Activated CD4-positive, alpha-beta T cell treated with anti-CD3 and anti-CD28 coated beads, Interleukin-2, amount 50 U/mL, for 24 hours (primary cell): ENCODE measurements around the gene TMEM256.
"Not testable (repeated sequence)": the region's sequence is repeated elsewhere in the genome, so short reads cannot be mapped to it uniquely, and the experiment has no call there.

Source experiments
- DNase-seq, 2 donors: peaks; one replicate each; pipeline ENCODE4 v3.0.0-alpha.2; 2020; ENCODE audit warnings: low read depth in 1 of 2, low spot score in 1 of 2

TMEM256 gene

DNA sequence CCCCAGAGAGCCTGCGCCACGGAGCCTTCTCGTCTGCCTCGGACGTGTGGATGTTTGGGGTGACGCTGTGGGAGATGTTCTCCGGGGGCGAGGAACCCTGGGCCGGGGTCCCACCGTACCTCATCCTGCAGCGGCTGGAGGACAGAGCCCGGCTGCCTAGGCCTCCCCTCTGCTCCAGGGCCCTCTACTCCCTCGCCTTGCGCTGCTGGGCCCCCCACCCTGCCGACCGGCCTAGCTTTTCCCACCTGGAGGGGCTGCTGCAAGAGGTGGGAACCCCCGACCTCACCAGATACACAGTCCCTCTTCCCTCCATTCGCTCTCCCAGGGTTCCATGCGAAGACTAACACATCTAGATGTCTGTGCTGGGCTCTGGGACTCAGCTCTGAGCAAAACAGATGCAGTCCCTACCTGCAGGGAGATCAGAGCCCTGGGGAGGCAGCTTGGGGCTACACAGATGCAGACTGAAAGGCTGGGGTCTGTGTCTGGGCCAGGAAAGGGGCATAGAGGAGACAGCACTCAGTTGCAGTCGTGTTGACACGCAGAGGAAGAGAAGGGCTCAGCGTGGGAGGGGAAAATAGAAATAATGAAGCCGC lies 19.3 kb downstream of the TMEM256 start:
- no peak for DNase-seq

DNA sequence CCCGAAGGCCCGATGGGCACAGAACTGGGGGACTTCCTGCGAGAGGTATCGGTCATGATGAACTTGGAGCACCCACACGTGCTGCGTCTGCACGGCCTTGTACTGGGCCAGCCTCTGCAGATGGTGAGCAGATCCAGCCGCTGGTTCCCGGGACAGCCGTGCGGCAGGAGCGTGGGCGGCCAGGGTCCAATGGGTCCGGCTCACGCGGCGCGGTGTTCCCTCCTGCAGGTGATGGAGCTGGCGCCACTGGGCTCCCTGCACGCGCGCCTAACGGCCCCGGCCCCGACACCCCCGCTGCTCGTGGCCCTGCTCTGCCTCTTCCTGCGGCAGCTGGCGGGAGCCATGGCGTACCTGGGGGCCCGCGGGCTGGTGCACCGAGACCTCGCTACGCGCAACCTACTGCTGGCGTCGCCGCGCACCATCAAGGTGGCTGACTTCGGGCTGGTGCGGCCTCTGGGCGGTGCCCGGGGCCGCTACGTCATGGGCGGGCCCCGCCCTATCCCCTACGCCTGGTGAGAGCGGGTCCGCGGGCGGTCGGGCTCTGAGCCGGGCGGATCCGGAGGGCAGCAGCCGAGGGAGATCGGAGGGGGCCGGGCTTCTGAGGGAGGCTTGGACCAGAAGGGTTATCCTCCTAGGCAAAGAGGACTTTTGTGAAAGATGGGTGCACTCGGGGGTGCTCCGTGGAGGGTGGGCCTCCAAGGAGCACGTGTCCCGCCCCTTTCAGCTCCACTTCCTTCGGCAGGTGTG lies 20.0 kb downstream of the TMEM256 start:
- peak; percentile 51 to 59 for DNase-seq

DNA sequence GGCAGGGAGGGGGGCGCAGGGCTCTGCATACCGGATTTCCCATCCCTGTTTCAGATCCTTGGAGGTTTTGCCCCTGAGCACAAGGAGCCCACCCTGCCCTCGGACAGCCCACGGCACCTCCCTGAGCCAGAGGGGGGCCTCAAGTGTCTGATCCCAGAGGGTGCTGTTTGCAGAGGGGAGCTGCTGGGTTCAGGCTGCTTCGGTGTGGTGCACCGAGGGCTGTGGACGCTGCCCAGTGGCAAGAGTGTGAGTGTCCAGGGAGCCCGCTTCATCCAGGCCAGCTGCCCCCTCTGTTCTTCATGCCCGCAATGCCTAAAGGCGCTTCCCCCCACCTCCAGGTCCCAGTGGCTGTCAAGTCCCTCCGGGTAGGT lies 20.5 kb downstream of the TMEM256 start:
- no peak for DNase-seq

DNA sequence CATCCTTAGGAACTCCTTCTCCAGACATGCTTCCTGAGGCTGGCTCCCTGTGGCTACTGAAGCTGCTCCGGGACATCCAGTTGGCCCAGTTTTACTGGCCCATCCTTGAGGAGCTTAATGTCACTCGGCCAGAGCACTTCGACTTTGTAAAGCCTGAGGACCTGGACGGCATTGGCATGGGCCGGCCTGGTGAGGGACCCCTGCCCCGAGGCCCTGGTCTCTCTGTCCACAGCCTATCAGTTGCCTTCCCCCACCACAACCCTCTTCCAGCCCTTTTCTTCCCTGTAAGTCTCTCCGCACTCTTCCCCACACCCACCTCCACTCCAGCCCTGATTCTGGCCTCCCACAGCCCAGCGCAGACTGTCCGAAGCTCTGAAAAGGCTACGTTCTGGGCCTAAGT lies 21.0 kb downstream of the TMEM256 start:
- DNase-seq = no peak

DNA sequence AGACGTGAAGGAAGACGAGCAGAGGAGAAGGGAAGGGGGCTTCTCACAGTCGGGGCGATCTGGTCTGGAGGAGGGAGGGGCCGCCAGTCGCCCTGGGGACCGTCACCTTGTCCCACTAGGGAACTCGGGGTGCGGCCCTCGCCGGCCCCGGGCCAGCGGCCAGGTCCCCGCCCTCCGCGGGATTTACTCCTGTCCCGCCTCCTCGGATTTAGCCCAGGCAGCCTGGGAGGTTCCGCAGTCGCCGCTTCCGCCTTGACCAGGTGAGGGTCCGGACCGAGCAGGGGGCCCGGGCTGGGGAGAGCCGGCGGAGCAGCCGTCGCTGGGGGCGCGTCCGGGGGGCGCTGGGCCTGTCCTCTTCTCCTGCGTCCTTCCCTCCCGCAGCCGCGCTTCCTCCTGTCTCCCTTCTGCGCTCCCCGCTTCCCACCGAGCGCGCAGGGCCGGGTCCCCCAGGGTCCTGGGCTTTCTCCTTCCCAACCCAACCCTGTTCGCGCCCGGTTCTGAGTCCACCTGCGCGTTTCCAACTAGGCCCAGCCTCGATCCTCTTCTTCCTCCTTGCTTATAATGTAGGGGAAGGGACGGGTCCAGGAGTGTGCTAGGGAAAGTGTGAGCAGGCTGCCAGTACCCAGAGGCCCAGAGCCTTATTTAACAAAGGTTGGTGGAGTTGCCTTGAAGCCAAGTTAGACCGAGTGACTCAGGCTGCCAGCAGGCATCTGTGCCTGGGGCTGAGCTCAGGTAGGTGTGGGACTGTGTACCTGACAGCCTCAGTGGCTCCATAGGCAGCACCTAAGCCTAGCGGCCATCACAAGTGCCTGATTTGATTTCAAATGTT lies 22.8 kb downstream of the TMEM256 start, which contains the start of gene TNK1:
TSS of gene TNK1 (plus strand) at position 235 of the 829 bp plus-strand sequence. CDS start 1,838 bp downstream, outside the sequence.
- DNase-seq = no peak

DNA sequence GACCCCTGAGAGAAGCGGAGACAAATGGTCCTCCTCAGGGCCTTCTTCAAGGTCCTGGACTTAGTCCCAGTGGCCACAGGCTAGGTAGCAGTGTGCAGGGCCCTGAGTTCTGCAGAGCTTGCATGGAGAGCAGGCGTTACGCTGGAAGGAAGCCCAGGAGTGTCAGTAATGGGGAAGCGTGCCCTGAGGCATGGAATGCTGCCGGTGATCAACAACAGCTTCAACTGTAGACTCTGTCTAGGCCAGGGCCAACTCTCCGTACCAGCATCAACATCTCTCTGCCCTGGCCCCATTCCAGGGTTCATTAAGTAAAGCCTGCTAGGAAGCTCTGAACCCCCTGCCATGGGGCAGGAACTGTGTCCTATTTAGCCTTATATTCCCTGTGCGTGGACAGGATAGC lies 23.6 kb downstream of the TMEM256 start:
- no peak for DNase-seq

DNA sequence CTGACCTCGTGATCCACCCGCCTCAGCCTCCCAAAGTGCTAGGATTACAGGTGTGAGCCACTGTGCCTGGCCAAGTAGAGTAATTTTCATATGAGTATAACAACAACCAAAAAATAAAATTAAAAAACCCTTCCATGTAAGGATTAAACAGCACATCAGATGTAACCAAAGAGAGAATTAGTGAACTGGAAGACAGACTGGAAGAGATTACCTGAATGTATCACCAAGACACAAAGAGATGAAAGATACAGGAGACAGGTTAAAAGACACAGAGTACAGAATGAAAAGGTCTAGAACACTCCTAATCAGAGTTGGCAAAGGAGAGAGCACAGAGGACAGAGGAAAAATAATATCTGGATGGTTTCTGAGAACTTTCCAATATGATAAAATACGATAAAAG lies 24.8 kb downstream of the TMEM256 start:
- no peak for DNase-seq

DNA sequence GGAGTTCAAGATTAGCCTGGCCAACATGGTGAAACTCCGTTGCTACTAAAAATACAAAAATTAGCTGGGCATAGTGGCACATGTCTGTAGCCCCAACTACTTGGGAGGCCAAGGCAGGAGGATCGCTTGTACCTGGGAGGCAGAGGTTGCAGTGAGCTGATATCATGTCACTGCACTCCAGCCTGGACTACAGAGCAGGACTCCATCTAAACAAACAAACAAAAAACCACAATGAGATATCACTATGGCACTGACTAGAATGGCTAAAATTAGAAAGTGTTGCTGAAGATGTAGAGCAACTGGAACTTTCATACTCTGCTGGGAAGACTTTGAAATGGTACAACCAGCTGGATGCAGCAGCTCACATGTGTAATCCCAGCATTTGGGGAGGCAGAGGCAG lies 29.5 kb downstream of the TMEM256 start:
- DNase-seq = no peak

DNA sequence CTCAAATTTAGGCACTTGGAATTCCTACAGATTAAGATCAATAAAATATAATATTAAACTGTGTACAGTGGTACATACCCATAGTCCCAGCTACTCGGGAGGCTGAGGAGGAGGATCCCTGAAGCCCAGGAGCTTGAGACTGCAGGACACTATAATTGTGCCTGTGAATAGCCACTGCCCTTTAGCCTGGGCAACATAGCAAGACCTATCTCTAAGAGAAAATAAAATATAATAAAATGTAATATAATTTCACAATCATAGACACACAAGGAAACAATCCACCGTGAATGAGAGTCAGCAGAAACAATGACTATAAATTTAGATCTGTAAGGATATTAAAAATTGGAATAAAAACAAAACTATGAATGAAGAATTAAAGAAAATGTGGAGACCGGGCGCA lies 33.0 kb downstream of the TMEM256 start:
- no peak for DNase-seq

DNA sequence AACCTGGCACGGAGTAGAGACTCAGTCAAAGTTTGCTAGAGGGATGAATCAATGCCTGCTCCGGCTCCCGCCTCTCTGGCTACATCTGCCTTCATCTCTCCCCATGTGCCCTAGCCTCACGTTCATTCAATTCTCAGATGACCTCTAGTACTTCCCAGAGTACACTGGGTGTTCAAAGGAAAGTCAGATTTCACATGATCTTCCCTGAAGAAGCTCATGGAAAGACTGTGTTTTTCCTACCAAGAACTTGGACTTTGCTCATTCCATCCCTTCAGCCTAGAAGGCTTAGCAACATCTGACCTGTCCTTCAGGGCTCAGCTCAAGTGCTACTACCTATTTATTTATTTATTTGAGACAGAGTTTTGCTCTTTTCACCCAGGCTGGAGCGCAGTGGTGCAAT lies 34.1 kb downstream of the TMEM256 start:
- DNase-seq = no peak

DNA sequence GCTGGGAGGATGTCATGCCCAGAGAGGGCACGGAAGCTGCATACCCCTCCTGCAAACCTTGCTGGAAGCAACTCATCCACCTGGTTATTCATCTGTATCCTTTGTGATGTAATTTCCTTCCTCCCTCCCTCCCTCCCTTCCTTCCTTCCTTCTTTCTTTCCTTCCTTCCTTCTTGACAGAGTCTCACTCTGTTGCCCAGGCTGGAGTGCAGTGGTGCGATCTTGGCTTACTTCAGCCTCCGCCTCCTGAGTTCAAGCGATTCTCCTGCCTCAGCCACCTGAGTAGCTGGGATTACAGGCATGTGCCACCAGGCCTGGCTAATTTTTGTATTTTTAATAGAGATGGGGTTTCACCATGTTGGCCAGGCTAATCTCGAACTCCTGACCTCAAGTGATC lies 35.3 kb downstream of the TMEM256 start:
- not testable (repeated sequence) for DNase-seq

DNA sequence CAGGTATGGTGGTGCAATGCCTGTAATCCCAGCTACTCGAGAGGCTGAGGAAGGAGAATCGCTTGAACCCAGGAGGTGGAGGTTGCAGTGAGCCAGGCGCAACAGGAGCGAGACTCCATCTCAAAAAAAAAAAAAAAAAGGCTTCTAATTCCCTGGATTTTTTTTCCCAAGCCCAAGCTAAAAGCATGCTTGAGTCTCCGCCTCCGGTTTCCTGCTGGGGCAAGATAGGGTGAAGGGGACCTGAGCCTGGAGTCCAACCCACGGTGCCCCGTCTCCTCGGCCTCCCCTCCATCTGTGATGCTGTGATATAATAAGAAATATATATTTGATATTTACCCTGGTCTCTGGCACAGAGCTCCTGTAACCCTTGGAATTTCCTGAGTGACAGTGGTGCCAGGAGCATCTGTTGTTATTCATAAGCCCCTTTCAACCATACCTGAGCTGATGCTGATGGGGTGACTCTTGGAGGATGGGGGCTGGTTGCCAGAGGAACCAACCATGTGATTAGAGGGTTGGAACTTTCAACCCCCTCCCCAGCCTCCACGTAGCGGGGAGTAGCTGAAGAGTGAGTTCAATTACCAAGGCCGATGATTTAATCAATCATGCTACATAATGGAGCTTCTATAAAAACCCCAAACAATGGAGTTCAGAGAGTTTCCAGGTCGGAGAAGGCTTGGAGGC lies 35.8 kb downstream of the TMEM256 start:
- no peak for DNase-seq

DNA sequence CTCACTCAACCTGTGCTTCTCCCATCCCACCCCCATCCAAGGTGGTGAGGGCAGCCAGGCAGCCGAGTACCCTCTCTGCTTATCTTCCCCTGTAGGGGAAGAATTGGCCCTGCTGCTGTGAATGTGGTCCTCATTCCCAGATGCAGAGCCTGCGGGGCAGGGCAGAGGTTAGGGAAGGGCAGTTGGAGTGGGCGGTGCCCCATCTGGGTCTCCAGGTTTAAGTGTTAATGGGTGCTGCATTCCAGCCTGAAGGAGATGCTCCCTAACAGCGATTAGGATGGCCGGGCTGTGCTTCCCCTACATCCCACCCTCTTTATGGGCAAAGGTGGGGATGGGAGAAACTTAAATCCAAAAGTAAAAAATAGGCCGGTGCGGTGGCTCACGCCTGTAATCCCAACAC lies 36.8 kb downstream of the TMEM256 start:
- no peak for DNase-seq

DNA sequence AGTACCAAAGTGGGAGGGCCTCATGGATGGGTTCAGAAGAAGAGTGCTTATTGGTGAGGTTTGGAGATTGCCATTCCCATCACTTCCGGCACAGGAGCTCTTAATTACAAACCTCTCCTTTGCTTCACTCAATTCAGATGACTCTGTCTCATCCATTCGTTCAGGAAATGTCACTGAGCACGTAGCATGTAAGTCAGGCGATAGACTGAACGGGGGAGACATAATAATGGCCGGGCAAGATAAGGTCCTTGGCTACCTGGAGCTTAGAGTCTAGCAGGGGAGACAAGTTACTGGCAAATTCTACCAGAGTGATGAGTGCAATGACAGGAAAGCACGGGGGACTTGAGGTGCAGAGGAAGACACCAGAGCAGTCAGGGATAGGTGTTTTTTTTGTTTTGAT lies 37.9 kb downstream of the TMEM256 start:
- not testable (repeated sequence) for DNase-seq

DNA sequence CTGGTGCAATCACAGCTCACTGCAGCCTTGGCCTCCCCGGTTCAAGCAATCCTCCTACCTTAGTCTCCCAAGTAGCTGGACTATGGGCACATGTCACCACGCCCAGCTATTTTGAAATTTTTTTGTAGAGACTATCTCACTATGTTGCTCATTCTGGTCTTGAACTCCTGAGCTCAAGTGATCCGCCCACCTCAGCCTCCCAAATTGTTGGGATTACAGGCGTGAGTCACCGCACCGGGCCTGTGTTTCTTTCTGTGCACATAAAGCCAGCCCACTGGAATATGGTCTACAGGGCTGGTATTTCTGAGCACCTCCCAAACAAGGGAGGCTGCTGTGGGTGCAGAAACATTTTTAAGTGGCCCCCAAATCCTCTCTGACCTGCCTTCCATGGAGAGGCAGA lies 40.6 kb downstream of the TMEM256 start:
- DNase-seq = no peak

DNA sequence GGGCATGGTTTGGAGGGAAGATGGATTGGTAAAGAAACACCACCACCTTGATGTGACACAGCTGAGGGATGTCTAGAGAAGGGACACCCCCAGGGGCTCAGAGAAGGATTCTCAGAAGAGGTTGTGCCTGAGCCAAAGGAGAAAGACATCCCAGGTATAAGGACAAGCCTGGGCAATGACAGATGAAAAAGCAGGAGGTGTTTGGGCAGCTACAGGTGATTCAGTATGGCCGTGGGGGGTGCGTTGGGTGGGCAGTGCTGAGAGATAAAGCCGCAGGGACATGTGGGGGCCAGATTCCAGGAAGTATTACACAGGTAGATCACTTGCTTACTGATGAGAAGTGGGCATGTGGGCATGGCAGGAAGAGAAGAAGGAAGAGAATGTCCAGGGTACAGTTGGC lies 42.0 kb downstream of the TMEM256 start:
- DNase-seq = no peak

DNA sequence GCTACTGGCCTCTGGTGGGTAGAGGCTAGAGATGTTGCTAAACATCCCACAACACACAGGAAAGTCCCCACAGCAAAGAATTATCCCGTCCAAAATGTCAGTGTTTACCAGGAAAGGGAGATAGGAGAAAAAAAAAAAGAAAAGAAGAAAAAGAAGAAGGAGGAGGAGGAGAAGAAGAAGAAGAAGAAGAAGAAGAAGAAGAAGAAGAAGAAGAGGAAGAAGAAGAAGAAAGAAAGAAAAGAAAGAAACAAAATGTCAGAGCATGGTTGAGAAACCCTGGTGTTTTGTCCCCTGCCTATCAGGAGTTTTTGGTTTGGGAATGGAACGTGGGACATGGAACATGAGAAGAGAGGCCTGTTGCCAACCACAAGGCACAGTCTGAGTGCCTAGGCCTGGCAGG lies 46.5 kb downstream of the TMEM256 start:
- no peak for DNase-seq

DNA sequence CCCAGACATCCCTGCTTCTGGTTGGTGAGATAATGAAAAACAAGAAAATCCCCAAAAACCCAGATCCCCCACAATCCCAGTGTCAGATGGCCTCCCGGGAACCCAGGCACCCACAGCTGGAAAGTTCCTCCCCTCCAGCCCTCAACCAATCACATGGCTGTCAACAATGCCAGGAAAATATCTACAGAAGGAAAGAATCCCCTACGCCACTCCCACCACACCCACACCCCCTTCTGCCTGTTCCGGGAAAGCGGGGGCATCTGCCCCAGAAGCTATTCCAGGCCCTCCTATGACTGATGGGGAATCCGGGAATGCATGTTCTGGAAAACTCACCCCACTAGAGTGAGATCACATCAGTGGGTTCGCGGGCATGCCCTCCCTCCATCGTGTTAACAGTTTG lies 47.1 kb downstream of the TMEM256 start:
- no peak for DNase-seq

DNA sequence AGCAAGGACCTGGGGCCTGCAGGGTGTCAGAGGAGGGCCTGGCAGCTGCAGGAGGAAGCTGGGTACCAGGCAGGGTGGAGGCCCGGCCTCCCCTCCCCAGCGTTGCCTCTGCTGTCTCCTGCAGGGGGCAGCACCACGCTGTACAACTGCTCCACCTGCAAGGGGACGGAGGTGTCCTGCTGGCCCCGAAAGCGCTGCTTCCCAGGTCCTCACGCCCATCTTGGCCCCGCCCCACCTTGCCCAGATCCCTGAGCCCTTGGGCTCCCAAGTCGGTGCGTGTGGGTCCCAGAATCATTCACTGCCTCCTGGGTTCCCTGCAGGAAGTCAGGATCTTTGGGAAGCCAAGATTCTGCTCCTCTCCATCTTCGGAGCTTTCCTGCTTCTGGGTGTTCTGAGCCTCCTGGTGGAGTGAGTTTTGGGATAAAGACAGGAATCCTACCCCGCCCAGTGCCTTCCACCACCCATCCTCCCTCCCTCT lies 47.8 kb downstream of the TMEM256 start:
- peak; percentile 70 to 77 for DNase-seq

DNA sequence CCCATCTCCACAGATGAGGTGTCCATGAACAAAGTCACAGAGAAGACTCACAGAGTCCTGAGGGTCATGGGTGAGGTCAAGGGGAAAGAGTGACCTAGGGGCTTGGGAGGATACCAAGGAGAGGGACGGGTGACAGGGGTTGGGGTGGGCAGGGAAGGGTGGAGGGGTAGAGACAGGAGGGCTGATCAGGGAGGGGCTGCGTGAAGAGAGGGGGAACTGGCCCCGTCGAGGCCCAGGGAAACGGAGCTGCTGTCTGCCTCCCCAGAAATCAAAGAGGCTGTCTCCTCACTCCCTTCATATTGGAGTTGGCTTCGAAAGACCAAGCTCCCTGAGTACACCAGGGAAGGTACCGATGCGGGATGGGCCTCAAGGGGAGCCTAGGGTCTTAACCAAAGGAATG lies 48.3 kb downstream of the TMEM256 start:
- DNase-seq = no peak

DNA sequence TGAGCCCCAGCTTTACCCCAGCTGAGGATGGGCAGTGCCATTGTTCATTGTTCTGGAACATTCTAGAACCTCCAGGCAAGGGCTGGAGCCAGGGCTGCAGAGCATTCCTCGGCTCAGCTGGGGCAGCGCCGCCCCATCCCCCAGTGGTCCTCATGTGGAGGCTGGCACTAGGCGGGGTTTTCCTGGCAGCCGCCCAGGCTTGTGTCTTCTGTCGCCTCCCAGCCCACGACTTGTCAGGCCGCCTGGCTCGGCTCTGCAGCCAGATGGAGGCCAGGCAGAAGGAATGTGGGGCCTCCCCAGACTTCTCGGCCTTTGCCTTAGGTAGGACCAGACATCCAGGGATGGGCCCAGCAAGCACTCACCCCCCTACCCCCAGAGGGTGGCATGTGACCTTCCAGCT lies 48.8 kb downstream of the TMEM256 start, which contains the start of gene TMEM95:
TSS of gene TMEM95 (plus strand) at position 104 of the 400 bp plus-strand sequence. CDS start at position 153, 49 bp downstream.
- no peak for DNase-seq
